Stimulated activated CD8-positive, alpha-beta memory T cell treated with anti-CD3 and anti-CD28 coated beads, Interleukin-12 subunit alpha, Interleukin-12 subunit beta, amount 100 ng/mL, for 4 hours (primary cell): Measurements from ENCODE around the gene NDRG3.

Source experiments
- DNase-seq: peaks from one replicate; pipeline ENCODE4 v3.0.0-alpha.2; 2020; ENCODE audit warnings: low read depth

The NDRG3 gene

GRCh38 chr20:36606158-36607066 is 139.5 kb downstream of the NDRG3 start:
- DNase-seq: no peak

- DNase-seq: peak; percentile 99
Measured at GRCh38 chr20:36605399-36606157, 140.3 kb downstream of the NDRG3 start, which contains the start of gene RAB5IF. TSS of gene RAB5IF (plus strand) at chr20:36605779. CDS start at chr20:36605952, 173 bp downstream.

GRCh38 chr20:36604952-36605398 is 140.9 kb downstream of the NDRG3 start:
- DNase-seq: peak; percentile 26
